ENCODE measurements around the gene BLTP3B.

BLTP3B gene

GRCh38 chr12:100120355-100120754 lies 22.3 kb downstream of the BLTP3B start:
- DNase-seq (ENCODE audit: low read depth in 2 of 2) = no peak

GRCh38 chr12:100115291-100115690 lies 27.4 kb downstream of the BLTP3B start:
- DNase-seq (ENCODE audit: low read depth in 2 of 2) = no peak

GRCh38 chr12:100114574-100114973 lies 28.1 kb downstream of the BLTP3B start:
- no peak for DNase-seq (ENCODE audit: low read depth in 2 of 2)

GRCh38 chr12:100110276-100110675 lies 32.4 kb downstream of the BLTP3B start:
- DNase-seq (ENCODE audit: low read depth in 2 of 2) = no peak

GRCh38 chr12:100106861-100107260 lies 35.8 kb downstream of the BLTP3B start:
- DNase-seq (ENCODE audit: low read depth in 2 of 2) = no peak

GRCh38 chr12:100105661-100106060 lies 37.0 kb downstream of the BLTP3B start:
- DNase-seq (ENCODE audit: low read depth in 2 of 2) = no peak

- no peak for DNase-seq (ENCODE audit: low read depth in 2 of 2)
Measured at GRCh38 chr12:100101000-100101399, 41.7 kb downstream of the BLTP3B start.

Data from stimulated activated CD4-positive, alpha-beta T cell treated with anti-CD3 and anti-CD28 coated beads, Interleukin-1b, Interleukin-23, amount 100 ng/mL, for 4 hours (primary cell).